PC-3 (cell line): Measurements from ENCODE around the gene ZNF18. TPM values are rescaled to one million over a fixed set of nuclear protein-coding genes. Genes with fewer than 3 reads are reported as not detected.
A peak's percentile ranks its signal among the peaks of the same experiment; 100 is the strongest.
"Not testable (repeated sequence)": the region's sequence is repeated elsewhere in the genome, so short reads cannot be mapped to it uniquely, and the experiment has no call there.

Source experiments
- ATAC-seq: fragments of 200-7000 bp; cut with Tn5 transposase; 2 replicates; pipeline ENCODE4 v1.9.1; 2020; ENCODE audit warnings: mild to moderate bottlenecking, moderate library complexity
- BruUV-seq: library from RNA; stranded (reverse); fragments of 400-500 nt; replicated peaks from 2 replicates; lab custom pipeline; 2021; lab: Mats Ljungman, UMichigan
- CTCF ChIA-PET: fragments of 300-600 bp; sonication (Branson Sonifier 250); formaldehyde crosslinking; loops from one replicate; lab custom pipeline; 2022; ENCODE audit warnings: antibody characterized with exemption; lab: Charles Lee
- POLR2A ChIA-PET: fragments of 300-600 bp; sonication (Branson Sonifier 250); formaldehyde crosslinking; loops from one replicate; lab custom pipeline; 2022; ENCODE audit warnings: antibody characterized with exemption; ENCODE audit not compliant: unreplicated experiment; lab: Charles Lee
- DNase-seq: peaks from one replicate; pipeline ENCODE4 v3.0.0-alpha.2; 2015
- H2AFZ ChIP-seq: fragments of 300-600 bp; sonication (generic); 2 replicates; pipeline ENCODE4 v1.6.0; 2016; ENCODE audit warnings: antibody characterized with exemption, low read length
- H3F3A ChIP-seq: fragments of 300-600 bp; sonication (generic); one replicate; pipeline ENCODE4 v1.6.0; 2017; ENCODE audit warnings: antibody characterized with exemption, low read length, control low read depth, mild to moderate bottlenecking; ENCODE audit not compliant: unreplicated experiment
- H3K27ac ChIP-seq: fragments of 300-600 bp; sonication (generic); 2 replicates; pipeline ENCODE4 v1.5.1; 2016; ENCODE audit warnings: mild to moderate bottlenecking, low read length
- H3K27me3 ChIP-seq: fragments of 300-600 bp; sonication (generic); 2 replicates; pipeline ENCODE4 v1.6.1; 2016; ENCODE audit warnings: low read length, mixed read lengths
- H3K36me3 ChIP-seq: fragments of 300-600 bp; sonication (generic); 2 replicates; pipeline ENCODE4 v1.6.1; 2016; ENCODE audit warnings: low read depth, mixed run types, low read length, mixed read lengths
- H3K4me1 ChIP-seq: fragments of 300-600 bp; sonication (generic); 2 replicates; pipeline ENCODE4 v1.5.1; 2016; ENCODE audit warnings: low read length; ENCODE audit not compliant: insufficient read depth
- H3K4me2 ChIP-seq: fragments of 300-600 bp; sonication (generic); 2 replicates; pipeline ENCODE4 v1.6.0; 2016; ENCODE audit warnings: low read length
- H3K4me3 ChIP-seq: fragments of 300-600 bp; sonication (generic); 2 replicates; pipeline ENCODE4 v1.5.1; 2016; ENCODE audit warnings: mild to moderate bottlenecking, low read length, mixed read lengths
- H3K79me2 ChIP-seq: fragments of 300-600 bp; sonication (generic); 2 replicates; pipeline ENCODE4 v1.6.1; 2017; ENCODE audit warnings: low read length, mixed read lengths
- H3K9ac ChIP-seq: fragments of 300-600 bp; sonication (generic); 2 replicates; pipeline ENCODE4 v1.6.0; 2016; ENCODE audit warnings: mild to moderate bottlenecking, low read length
- H3K9me2 ChIP-seq: fragments of 300-600 bp; sonication (generic); replicated peaks from 2 replicates; pipeline ENCODE4 v1.6.1; 2016; ENCODE audit warnings: mixed run types, low read length, mixed read lengths
- H3K9me3 ChIP-seq: fragments of 300-600 bp; sonication (generic); 2 replicates; pipeline ENCODE4 v1.6.1; 2016; ENCODE audit warnings: low read length, mixed read lengths
- H4K20me1 ChIP-seq: fragments of 300-600 bp; sonication (generic); 2 replicates; pipeline ENCODE4 v1.6.1; 2016; ENCODE audit warnings: low read length, mixed read lengths
- CTCF ChIP-seq: fragments of 300-600 bp; sonication (generic); conservative IDR thresholded peaks from 2 replicates; pipeline ENCODE4 v1.5.1; 2017; ENCODE audit warnings: antibody characterized with exemption, low read depth, mild to moderate bottlenecking, low read length
- EZH2 ChIP-seq: fragments of 300-600 bp; sonication (generic); IDR thresholded peaks from one replicate; pipeline ENCODE4 v1.6.1; 2017; ENCODE audit warnings: antibody characterized with exemption, mild to moderate bottlenecking, low read length; ENCODE audit not compliant: unreplicated experiment
- EZH2phosphoT487 ChIP-seq: fragments of 300-600 bp; sonication (generic); IDR thresholded peaks from 2 replicates; pipeline ENCODE4 v1.6.1; 2018; ENCODE audit warnings: mild to moderate bottlenecking, antibody characterized with exemption, low read length, borderline replicate concordance
- intact Hi-C: fragments of 100-400 bp; cut with micrococcal nuclease; formaldehyde crosslinking; loops from 2 replicates; pipeline ENCODE4 v1.9.0; 2023
- total RNA-seq: library from RNA; depleted of rRNA; stranded (reverse); fragments of >200 nt; gene quantifications from 2 replicates; pipeline ENCODE4 v1.2.3, GENCODE V29; 2014

ZNF18 gene
- total RNA-seq, 1 experiment from 2014 or later = 10.1 TPM

- ChIA-PET POLR2A (no interaction called here), CTCF (no interaction called here)
- Histone ChIP-seq H3K79me2 (no peaks in the 10 kb centered on the region), H3K9me2 (no peaks in the 10 kb centered on the region), H3F3A (no peaks in the 10 kb centered on the region), H3K9me3 (no peaks in the 10 kb centered on the region), H3K27me3 (peaks cover 13% of the 10 kb centered on the region), H3K36me3 (no peaks in the 10 kb centered on the region), H4K20me1 (no peaks in the 10 kb centered on the region), H2AFZ (peak overlapping the region; percentile 39; the same call in 1 of the 2 replicates), H3K9ac (no peak overlapping the region), H3K27ac (no peak overlapping the region), H3K4me2 (no peak overlapping the region), H3K4me1 (peaks cover 15% of the 10 kb centered on the region), H3K4me3 (no peak overlapping the region)
- TF ChIP-seq CTCF (no peak), EZH2phosphoT487 (no peak), EZH2 (no peak)
- no TSS peak for BruUV-seq
- DNase-seq = no peak
- ATAC-seq = no peak
- intact Hi-C loops = no loop called here
These were observed 53.4 kb downstream of the ZNF18 start for GRCh38 chr17:11943759-11944347.

- H3F3A ChIP-seq, BruUV-seq, POLR2A ChIA-PET: not testable (repeated sequence)
These were observed 54.2 kb downstream of the ZNF18 start for GRCh38 chr17:11943086-11943485.

GRCh38 chr17:11940904-11941303, 56.4 kb downstream of the ZNF18 start:
- H3K79me2 ChIP-seq = no peaks in the 10 kb centered on the region
- intact Hi-C loops = no loop called here
- BruUV-seq = no TSS peak
- H3K4me1 ChIP-seq = peaks cover 11% of the 10 kb centered on the region
- no peaks in the 10 kb centered on the region for H3F3A ChIP-seq
- TF ChIP-seq EZH2 (no peak), CTCF (no peak), EZH2phosphoT487 (no peak)
- H3K27ac ChIP-seq = no peak overlapping the region
- H3K36me3 ChIP-seq = no peaks in the 10 kb centered on the region
- no peak overlapping the region for H2AFZ ChIP-seq
- peaks cover 32% of the 10 kb centered on the region for H3K27me3 ChIP-seq
- no peaks in the 10 kb centered on the region for H3K9me2 ChIP-seq
- H4K20me1 ChIP-seq = no peaks in the 10 kb centered on the region
- no peak overlapping the region for H3K4me3 ChIP-seq
- POLR2A ChIA-PET = interaction anchor here (1.1 kb wide), 1 partner anchor 56 kb away, joined by 4 read pairs; the partner anchor contains the start of gene ZNF18
- no peaks in the 10 kb centered on the region for H3K9me3 ChIP-seq
- DNase-seq (no peak), ATAC-seq (no peak)
- H3K9ac ChIP-seq = no peak overlapping the region
- CTCF ChIA-PET = no interaction called here
- H3K4me2 ChIP-seq = no peak overlapping the region

More at GRCh38 chr17:11943086-11943485, 54.2 kb downstream of the ZNF18 start:
- H3K9ac ChIP-seq, intact Hi-C loops, H3K4me2 ChIP-seq, H2AFZ ChIP-seq, H3K9me3 ChIP-seq, H3K27ac ChIP-seq, H3K79me2 ChIP-seq, ATAC-seq, H3K4me3 ChIP-seq, H3K36me3 ChIP-seq, DNase-seq, CTCF ChIA-PET, H3K9me2 ChIP-seq, H4K20me1 ChIP-seq: not testable (repeated sequence)
- H3K27me3 ChIP-seq = peaks cover 18% of the 10 kb centered on the region
- peaks cover 11% of the 10 kb centered on the region for H3K4me1 ChIP-seq
